HEK293T (cell line): ENCODE results near the gene LUZP1.

Source experiments
- ARNT ChIP-seq: fragments of 450-650 bp; IDR thresholded peaks from 2 replicates; pipeline ENCODE4 v1.6.1; 2017; ENCODE audit warnings: mild to moderate bottlenecking
- BHLHE40 ChIP-seq: fragments of 450-650 bp; IDR thresholded peaks from 2 replicates; pipeline ENCODE4 v1.6.1; 2016; ENCODE audit warnings: mild to moderate bottlenecking, moderate library complexity, borderline replicate concordance
- CTBP1 ChIP-seq: fragments of 450-650 bp; IDR thresholded peaks from 2 replicates; pipeline ENCODE4 v1.6.1; 2016; ENCODE audit warnings: borderline replicate concordance
- ELF4 ChIP-seq: fragments of 450-650 bp; IDR thresholded peaks from 2 replicates; pipeline ENCODE4 v1.6.1; 2017; ENCODE audit warnings: antibody characterized with exemption
- FOXA1 ChIP-seq: fragments of 450-650 bp; IDR thresholded peaks from 2 replicates; pipeline ENCODE4 v1.6.1; 2016; ENCODE audit warnings: mild to moderate bottlenecking
- FOXK2 ChIP-seq: fragments of 450-650 bp; IDR thresholded peaks from 2 replicates; pipeline ENCODE4 v1.6.1; 2016; ENCODE audit warnings: mild to moderate bottlenecking
- FOXM1 ChIP-seq: fragments of 450-650 bp; IDR thresholded peaks from 2 replicates; pipeline ENCODE4 v1.6.1; 2017; ENCODE audit warnings: mild to moderate bottlenecking, borderline replicate concordance
- HDGF ChIP-seq: fragments of 450-650 bp; IDR thresholded peaks from 2 replicates; pipeline ENCODE4 v1.6.1; 2017; ENCODE audit warnings: antibody characterized with exemption, borderline replicate concordance
- L3MBTL2 ChIP-seq: fragments of 450-650 bp; conservative IDR thresholded peaks from 2 replicates; pipeline ENCODE4 v1.6.1; 2016; ENCODE audit warnings: mild to moderate bottlenecking
- SP1 ChIP-seq: fragments of 450-650 bp; IDR thresholded peaks from 2 replicates; pipeline ENCODE4 v1.6.1; 2017
- SUZ12 ChIP-seq: fragments of 450-650 bp; IDR thresholded peaks from 2 replicates; pipeline ENCODE4 v1.6.1; 2016; ENCODE audit warnings: mild to moderate bottlenecking
- TARDBP ChIP-seq: fragments of 450-650 bp; IDR thresholded peaks from 2 replicates; pipeline ENCODE4 v1.6.1; 2016
- ZNF384 ChIP-seq: fragments of 450-650 bp; IDR thresholded peaks from 2 replicates; pipeline ENCODE4 v1.6.1; 2016
- TF ChIP-seq, protein P1 (sequence below): fragments of 450-650 bp; IDR thresholded peaks from 2 replicates; pipeline ENCODE4 v1.6.1; 2016

- no peak for TF ChIP-seq ZNF384
- no peak for TF ChIP-seq L3MBTL2
- TF ChIP-seq CTBP1: no peak
- no peak for TF ChIP-seq BHLHE40
- no peak for TF ChIP-seq FOXA1
- TF ChIP-seq ELF4: no peak
- no peak for TF ChIP-seq SUZ12
- TF ChIP-seq TARDBP: no peak
- TF ChIP-seq HDGF: no peak
- TF ChIP-seq SP1: no peak
- no peak for TF ChIP-seq FOXM1
- no peak for TF ChIP-seq FOXK2
- no peak for TF ChIP-seq ARNT
- TF ChIP-seq, protein P1, sequence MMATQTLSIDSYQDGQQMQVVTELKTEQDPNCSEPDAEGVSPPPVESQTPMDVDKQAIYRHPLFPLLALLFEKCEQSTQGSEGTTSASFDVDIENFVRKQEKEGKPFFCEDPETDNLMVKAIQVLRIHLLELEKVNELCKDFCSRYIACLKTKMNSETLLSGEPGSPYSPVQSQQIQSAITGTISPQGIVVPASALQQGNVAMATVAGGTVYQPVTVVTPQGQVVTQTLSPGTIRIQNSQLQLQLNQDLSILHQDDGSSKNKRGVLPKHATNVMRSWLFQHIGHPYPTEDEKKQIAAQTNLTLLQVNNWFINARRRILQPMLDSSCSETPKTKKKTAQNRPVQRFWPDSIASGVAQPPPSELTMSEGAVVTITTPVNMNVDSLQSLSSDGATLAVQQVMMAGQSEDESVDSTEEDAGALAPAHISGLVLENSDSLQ: no peak
Observed at GRCh38 chr1:23214640-23215039, 46.0 kb upstream of the LUZP1 start.
